Measurements from ENCODE around the gene WDR38.

WDR38 gene

GRCh38 chr9:124852829-124853531 lies at the start of gene WDR38:
TSS of gene WDR38 (plus strand) at chr9:124853460. CDS start at chr9:124853532, 72 bp downstream.
- DNase-seq (ENCODE audit: low spot score), result peak; percentile 90

- no peak for DNase-seq (ENCODE audit: low spot score)
Measured at GRCh38 chr9:124803911-124804310, 49.3 kb upstream of the WDR38 start.

- DNase-seq (ENCODE audit: low spot score), result no peak
Measured at GRCh38 chr9:124805186-124805585, 48.1 kb upstream of the WDR38 start.

GRCh38 chr9:124808246-124808956 lies 44.9 kb upstream of the WDR38 start:
- DNase-seq (ENCODE audit: low spot score), result no peak

- no peak for DNase-seq (ENCODE audit: low spot score)
Measured at GRCh38 chr9:124809211-124809610, 44.0 kb upstream of the WDR38 start.

- DNase-seq (ENCODE audit: low spot score), result no peak
Measured at GRCh38 chr9:124809741-124810500, 43.3 kb upstream of the WDR38 start.

GRCh38 chr9:124810663-124811355 lies 42.5 kb upstream of the WDR38 start:
- DNase-seq (ENCODE audit: low spot score), result no peak

GRCh38 chr9:124812441-124812876 lies 40.8 kb upstream of the WDR38 start:
- peak; percentile 76 for DNase-seq (ENCODE audit: low spot score)

GRCh38 chr9:124813041-124813440 lies 40.2 kb upstream of the WDR38 start:
- no peak for DNase-seq (ENCODE audit: low spot score)

- no peak for DNase-seq (ENCODE audit: low spot score)
Measured at GRCh38 chr9:124813501-124814163, 39.6 kb upstream of the WDR38 start.

- DNase-seq (ENCODE audit: low spot score), result no peak
Measured at GRCh38 chr9:124814164-124814535, 39.1 kb upstream of the WDR38 start.

GRCh38 chr9:124815601-124816000 lies 37.7 kb upstream of the WDR38 start:
- DNase-seq (ENCODE audit: low spot score), result no peak

- peak; percentile 38 for DNase-seq (ENCODE audit: low spot score)
Measured at GRCh38 chr9:124818431-124819281, 34.6 kb upstream of the WDR38 start.

- DNase-seq (ENCODE audit: low spot score), result no peak
Measured at GRCh38 chr9:124820698-124821623, 32.3 kb upstream of the WDR38 start.

GRCh38 chr9:124828489-124829333 lies 24.5 kb upstream of the WDR38 start:
- no peak for DNase-seq (ENCODE audit: low spot score)

GRCh38 chr9:124829334-124829669 lies 24.0 kb upstream of the WDR38 start:
- no peak for DNase-seq (ENCODE audit: low spot score)

GRCh38 chr9:124830593-124830992 lies 22.7 kb upstream of the WDR38 start:
- DNase-seq (ENCODE audit: low spot score), result no peak

- no peak for DNase-seq (ENCODE audit: low spot score)
Measured at GRCh38 chr9:124831642-124832364, 21.5 kb upstream of the WDR38 start.

Data from COLO829 (cell line).